Loucy (cell line): ENCODE data around the gene MANEAL.

Experiments used
- H2AFZ ChIP-seq: fragments of 200-600 bp; sonication (generic); 2 replicates; pipeline ENCODE4 v1.6.0; 2016; ENCODE audit warnings: antibody characterized with exemption, mild to moderate bottlenecking, low read length, moderate library complexity
- H3F3A ChIP-seq: fragments of 200-600 bp; 2 replicates; pipeline ENCODE4 v1.6.0; 2016; ENCODE audit warnings: antibody characterized with exemption, low read depth, mild to moderate bottlenecking
- H3K27me3 ChIP-seq: fragments of 200-600 bp; sonication (generic); 2 replicates; pipeline ENCODE4 v1.6.1; 2014; ENCODE audit warnings: low read length, mild to moderate bottlenecking; ENCODE audit not compliant: insufficient read depth, poor library complexity, severe bottlenecking
- H3K36me3 ChIP-seq: fragments of 200-600 bp; sonication (generic); 2 replicates; pipeline ENCODE4 v1.6.1; 2016; ENCODE audit warnings: low read length; ENCODE audit not compliant: insufficient read depth
- H3K4me1 ChIP-seq: fragments of 200-600 bp; sonication (generic); 2 replicates; pipeline ENCODE4 v1.5.1; 2014; ENCODE audit warnings: low read length, mild to moderate bottlenecking; ENCODE audit not compliant: insufficient read depth, poor library complexity, severe bottlenecking
- H3K4me2 ChIP-seq: fragments of 200-600 bp; sonication (generic); 2 replicates; pipeline ENCODE4 v1.6.0; 2014; ENCODE audit warnings: antibody characterized with exemption, low read length, low read depth, mild to moderate bottlenecking; ENCODE audit not compliant: poor library complexity, severe bottlenecking
- H3K4me3 ChIP-seq: fragments of 200-600 bp; sonication (generic); 2 replicates; pipeline ENCODE4 v1.5.1; 2014; ENCODE audit warnings: low read length, mild to moderate bottlenecking, mixed read lengths; ENCODE audit not compliant: poor library complexity, severe bottlenecking
- H3K79me2 ChIP-seq: fragments of 200-600 bp; sonication (generic); 2 replicates; pipeline ENCODE4 v1.6.1; 2014; ENCODE audit warnings: low read length; ENCODE audit not compliant: insufficient read depth
- H3K9ac ChIP-seq: fragments of 200-600 bp; sonication (generic); 2 replicates; pipeline ENCODE4 v1.6.0; 2014; ENCODE audit warnings: mild to moderate bottlenecking, low read depth, low read length, moderate library complexity; ENCODE audit not compliant: poor library complexity, severe bottlenecking
- H3K9me2 ChIP-seq: fragments of 200-600 bp; sonication (generic); replicated peaks from 2 replicates; pipeline ENCODE4 v1.6.1; 2016; ENCODE audit warnings: low read depth, low read length, mixed read lengths
- H3K9me3 ChIP-seq: fragments of 200-600 bp; sonication (generic); 2 replicates; pipeline ENCODE4 v1.6.1; 2014; ENCODE audit warnings: mild to moderate bottlenecking, antibody characterized with exemption, low read length, low read depth; ENCODE audit not compliant: insufficient read depth
- H4K20me1 ChIP-seq: fragments of 200-600 bp; sonication (generic); 2 replicates; pipeline ENCODE4 v1.6.0; 2014; ENCODE audit warnings: antibody characterized with exemption, low read length, mild to moderate bottlenecking; ENCODE audit not compliant: insufficient read depth, poor library complexity, severe bottlenecking
- EZH2phosphoT487 ChIP-seq: fragments of 200-600 bp; IDR thresholded peaks from 2 replicates; pipeline ENCODE4 v1.6.1; 2018; ENCODE audit warnings: antibody characterized with exemption, mild to moderate bottlenecking, moderate library complexity, borderline replicate concordance
- TF ChIP-seq, protein P1 (sequence below): fragments of 200-600 bp; sonication (generic); conservative IDR thresholded peaks from 2 replicates; pipeline ENCODE4 v1.5.1; 2014; ENCODE audit warnings: mild to moderate bottlenecking, antibody characterized with exemption, low read length

MANEAL gene

DNA sequence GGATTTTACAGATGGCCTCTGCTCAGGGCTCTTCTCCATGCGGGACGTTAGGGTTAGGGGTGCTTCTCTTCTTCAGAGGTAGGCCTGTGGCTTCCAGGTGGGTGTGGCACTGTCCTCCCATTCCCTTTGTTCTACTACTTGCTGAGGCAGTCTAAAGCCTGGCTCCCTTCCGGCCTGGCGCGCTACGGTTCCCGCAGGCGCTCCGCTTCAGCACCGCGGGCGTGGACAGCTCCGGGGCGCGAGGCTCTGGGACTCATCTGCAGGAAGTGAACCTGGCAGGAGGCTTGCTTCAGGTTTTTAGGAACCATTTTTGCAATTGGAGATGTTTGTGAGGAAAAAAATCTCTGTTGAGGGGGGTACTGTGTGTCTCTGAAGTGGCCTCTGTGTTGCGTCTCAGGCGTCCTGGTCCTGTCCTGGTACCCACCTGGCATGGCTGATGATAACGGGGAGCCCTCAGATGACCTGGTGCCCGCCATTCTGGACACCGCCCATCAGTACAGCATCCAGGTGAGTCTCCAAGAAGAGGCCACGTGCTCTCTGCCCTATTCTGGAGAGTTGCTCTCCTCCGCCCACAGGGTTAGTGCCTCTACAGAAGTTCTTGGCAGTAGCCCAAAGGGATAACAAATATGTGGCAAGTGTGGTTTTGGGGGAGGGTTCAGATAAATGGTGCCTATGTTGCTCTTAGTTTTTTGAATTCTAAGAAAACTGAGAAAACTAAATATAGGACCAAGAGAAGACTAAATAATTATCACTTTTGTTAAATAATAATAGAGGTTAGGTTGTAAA lies 1.9 kb downstream of the MANEAL start:
- H3K9me2 ChIP-seq: no peaks in the 10 kb centered on the region
- H3K36me3 ChIP-seq: peaks cover 7% of the 10 kb centered on the region; the same call in 1 of the 2 replicates
- peak overlapping the region; percentile 61 for H3K4me2 ChIP-seq
- no peak overlapping the region for H2AFZ ChIP-seq
- peaks cover 12% of the 10 kb centered on the region for H4K20me1 ChIP-seq
- H3K9me3 ChIP-seq: no peaks in the 10 kb centered on the region
- H3K9ac ChIP-seq: no peak overlapping the region
- no peaks in the 10 kb centered on the region for H3K4me1 ChIP-seq
- TF ChIP-seq, protein P1, sequence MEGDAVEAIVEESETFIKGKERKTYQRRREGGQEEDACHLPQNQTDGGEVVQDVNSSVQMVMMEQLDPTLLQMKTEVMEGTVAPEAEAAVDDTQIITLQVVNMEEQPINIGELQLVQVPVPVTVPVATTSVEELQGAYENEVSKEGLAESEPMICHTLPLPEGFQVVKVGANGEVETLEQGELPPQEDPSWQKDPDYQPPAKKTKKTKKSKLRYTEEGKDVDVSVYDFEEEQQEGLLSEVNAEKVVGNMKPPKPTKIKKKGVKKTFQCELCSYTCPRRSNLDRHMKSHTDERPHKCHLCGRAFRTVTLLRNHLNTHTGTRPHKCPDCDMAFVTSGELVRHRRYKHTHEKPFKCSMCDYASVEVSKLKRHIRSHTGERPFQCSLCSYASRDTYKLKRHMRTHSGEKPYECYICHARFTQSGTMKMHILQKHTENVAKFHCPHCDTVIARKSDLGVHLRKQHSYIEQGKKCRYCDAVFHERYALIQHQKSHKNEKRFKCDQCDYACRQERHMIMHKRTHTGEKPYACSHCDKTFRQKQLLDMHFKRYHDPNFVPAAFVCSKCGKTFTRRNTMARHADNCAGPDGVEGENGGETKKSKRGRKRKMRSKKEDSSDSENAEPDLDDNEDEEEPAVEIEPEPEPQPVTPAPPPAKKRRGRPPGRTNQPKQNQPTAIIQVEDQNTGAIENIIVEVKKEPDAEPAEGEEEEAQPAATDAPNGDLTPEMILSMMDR: no peak
- TF ChIP-seq EZH2phosphoT487: no peak
- H3K27me3 ChIP-seq: no peaks in the 10 kb centered on the region
- H3F3A ChIP-seq: no peaks in the 10 kb centered on the region
- H3K79me2 ChIP-seq: peaks cover 16% of the 10 kb centered on the region
- H3K4me3 ChIP-seq: peak overlapping the region; percentile 68

DNA sequence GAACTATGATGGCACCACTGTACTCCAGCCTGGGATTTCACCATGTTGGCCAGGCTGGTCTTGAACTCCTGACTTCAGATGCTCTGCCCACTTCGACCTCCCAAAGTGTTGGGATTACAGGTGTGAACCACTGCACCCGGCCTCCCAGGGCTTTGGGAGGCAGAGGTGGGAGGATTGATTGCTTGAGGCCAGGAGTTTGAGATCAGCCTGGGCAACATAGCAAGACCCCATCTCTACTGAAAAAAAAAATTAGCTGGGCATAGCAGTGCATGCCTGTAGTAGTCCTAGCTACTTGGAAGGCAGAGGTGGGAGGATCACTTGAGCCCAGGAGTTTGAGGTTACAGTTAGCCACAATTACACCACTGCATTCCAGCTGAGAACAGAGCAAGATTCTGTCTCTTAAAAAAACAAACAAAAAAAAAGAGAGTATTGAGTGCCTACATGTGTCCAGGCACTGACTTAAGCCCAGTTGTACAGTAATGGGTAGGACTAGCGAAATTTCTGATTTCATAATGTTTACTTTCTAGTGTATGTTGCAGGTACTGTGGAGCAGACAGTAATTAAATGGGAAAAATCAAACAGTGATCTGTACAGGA lies 4.2 kb downstream of the MANEAL start:
- Histone ChIP-seq H3K9me2 (no peaks in the 10 kb centered on the region), H3K9ac (no peak overlapping the region), H4K20me1 (peaks cover 16% of the 10 kb centered on the region), H3K79me2 (peaks cover 16% of the 10 kb centered on the region), H3K4me3 (no peak overlapping the region), H3K27me3 (no peaks in the 10 kb centered on the region), H3F3A (no peaks in the 10 kb centered on the region), H3K4me1 (no peaks in the 10 kb centered on the region), H3K4me2 (no peak overlapping the region), H3K36me3 (peaks cover 19% of the 10 kb centered on the region; the same call in 1 of the 2 replicates), H2AFZ (no peak overlapping the region), H3K9me3 (no peaks in the 10 kb centered on the region)
- no peak for TF ChIP-seq EZH2phosphoT487

DNA sequence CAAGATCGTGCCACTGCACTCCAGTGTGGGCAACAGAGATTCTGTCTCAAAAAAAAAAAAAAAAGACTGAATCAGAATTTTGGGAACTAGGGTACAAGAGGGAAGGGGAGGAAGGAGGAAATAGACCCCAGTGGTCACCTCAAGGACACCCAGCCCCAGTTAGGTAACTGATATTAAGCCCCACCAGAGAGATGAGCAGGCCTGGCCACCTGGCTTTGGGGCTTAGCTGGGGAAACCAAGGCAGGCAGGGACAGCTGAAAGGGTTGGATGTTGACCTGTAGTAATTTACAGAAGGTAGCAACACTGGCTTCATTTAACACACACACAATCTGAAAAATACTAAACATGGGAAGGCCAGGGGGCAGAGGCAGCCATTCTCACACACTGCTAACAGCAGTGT lies 8.8 kb downstream of the MANEAL start:
- H3K4me3 ChIP-seq: no peak overlapping the region
- no peaks in the 10 kb centered on the region for H3K9me3 ChIP-seq
- H3K36me3 ChIP-seq: peaks cover 48% of the 10 kb centered on the region; the same call in 1 of the 2 replicates
- H3F3A ChIP-seq: no peaks in the 10 kb centered on the region
- TF ChIP-seq EZH2phosphoT487: no peak
- TF ChIP-seq, protein P1: no peak
- no peaks in the 10 kb centered on the region for H3K27me3 ChIP-seq
- H3K79me2 ChIP-seq: peaks cover 32% of the 10 kb centered on the region
- H3K4me1 ChIP-seq: peaks cover 12% of the 10 kb centered on the region
- H3K9me2 ChIP-seq: no peaks in the 10 kb centered on the region
- no peak overlapping the region for H2AFZ ChIP-seq
- no peak overlapping the region for H3K9ac ChIP-seq
- no peak overlapping the region for H3K4me2 ChIP-seq
- H4K20me1 ChIP-seq: peaks cover 40% of the 10 kb centered on the region
